Measurements from ENCODE around the gene CAMSAP1. TPM values are rescaled to one million over a fixed set of nuclear protein-coding genes. Genes with fewer than 3 reads are reported as not detected.

The CAMSAP1 gene
- total RNA-seq, 1 donor from 2014 or later, result 80.8 TPM

DNA sequence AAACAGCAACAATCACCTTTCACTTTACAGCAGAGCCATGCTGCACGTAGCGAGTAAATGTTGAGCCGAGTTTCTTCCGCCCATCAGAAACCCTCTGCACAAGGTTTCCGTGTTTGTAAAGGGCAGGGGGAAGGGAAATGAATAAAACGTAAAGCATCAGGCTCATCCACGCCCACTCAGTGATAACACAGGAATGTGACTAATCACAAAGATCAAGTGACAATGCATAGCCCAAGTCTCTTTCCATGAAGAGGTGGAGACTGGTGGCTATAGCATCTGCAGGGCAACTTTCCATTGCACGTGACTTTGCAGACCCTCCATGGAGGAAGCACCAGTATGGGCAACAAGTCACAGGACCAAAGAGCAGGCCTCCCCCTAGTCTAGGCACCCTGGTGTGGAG lies 56.6 kb downstream of the CAMSAP1 start:
- DNase-seq (ENCODE audit: low read depth, low spot score), result no peak
- H3K27ac Mint-ChIP-seq (ENCODE audit: unreplicated experiment), result no peak overlapping the region
- H3K36me3 Mint-ChIP-seq (ENCODE audit: low read depth), result peaks cover 18% of the 10 kb centered on the region
- no peaks in the 10 kb centered on the region for H3K27me3 Mint-ChIP-seq (ENCODE audit: low read depth)
- H3K9me3 Mint-ChIP-seq, result peaks cover 7% of the 10 kb centered on the region
- TF ChIP-seq, protein P1, sequence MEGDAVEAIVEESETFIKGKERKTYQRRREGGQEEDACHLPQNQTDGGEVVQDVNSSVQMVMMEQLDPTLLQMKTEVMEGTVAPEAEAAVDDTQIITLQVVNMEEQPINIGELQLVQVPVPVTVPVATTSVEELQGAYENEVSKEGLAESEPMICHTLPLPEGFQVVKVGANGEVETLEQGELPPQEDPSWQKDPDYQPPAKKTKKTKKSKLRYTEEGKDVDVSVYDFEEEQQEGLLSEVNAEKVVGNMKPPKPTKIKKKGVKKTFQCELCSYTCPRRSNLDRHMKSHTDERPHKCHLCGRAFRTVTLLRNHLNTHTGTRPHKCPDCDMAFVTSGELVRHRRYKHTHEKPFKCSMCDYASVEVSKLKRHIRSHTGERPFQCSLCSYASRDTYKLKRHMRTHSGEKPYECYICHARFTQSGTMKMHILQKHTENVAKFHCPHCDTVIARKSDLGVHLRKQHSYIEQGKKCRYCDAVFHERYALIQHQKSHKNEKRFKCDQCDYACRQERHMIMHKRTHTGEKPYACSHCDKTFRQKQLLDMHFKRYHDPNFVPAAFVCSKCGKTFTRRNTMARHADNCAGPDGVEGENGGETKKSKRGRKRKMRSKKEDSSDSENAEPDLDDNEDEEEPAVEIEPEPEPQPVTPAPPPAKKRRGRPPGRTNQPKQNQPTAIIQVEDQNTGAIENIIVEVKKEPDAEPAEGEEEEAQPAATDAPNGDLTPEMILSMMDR (conservative IDR thresholded peaks at IDR 0.05), result no peak
- H3K4me3 Mint-ChIP-seq, result no peak overlapping the region
- H3K4me1 Mint-ChIP-seq, result peaks cover 9% of the 10 kb centered on the region

DNA sequence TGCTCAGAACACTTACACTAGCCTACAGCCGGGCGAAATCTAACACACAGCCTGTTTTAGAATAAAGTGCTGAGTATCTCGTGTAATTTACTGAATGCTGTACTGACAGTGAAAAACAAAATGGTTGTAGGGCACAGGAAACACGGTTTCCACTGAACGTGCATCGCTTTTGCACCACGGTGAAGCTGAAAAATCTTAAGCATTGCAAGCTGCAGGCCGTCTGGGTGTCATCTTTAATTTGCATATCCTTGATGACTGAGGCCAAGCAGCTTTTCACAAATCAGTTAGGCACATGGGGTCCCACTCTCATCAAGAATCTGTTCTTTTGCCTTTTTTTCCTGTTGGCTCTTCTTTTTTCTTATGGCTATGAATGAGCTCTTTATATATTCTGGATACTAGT lies 58.2 kb downstream of the CAMSAP1 start:
- Mint-ChIP-seq H3K9me3 (peaks cover 22% of the 10 kb centered on the region), H3K27me3 (ENCODE audit: low read depth) (no peaks in the 10 kb centered on the region), H3K4me1 (peaks cover 9% of the 10 kb centered on the region), H3K36me3 (ENCODE audit: low read depth) (peaks cover 33% of the 10 kb centered on the region), H3K4me3 (no peak overlapping the region), H3K27ac (ENCODE audit: unreplicated experiment) (no peak overlapping the region)
- DNase-seq (ENCODE audit: low read depth, low spot score), result no peak
- TF ChIP-seq, protein P1 (conservative IDR thresholded peaks at IDR 0.05), result no peak

DNA sequence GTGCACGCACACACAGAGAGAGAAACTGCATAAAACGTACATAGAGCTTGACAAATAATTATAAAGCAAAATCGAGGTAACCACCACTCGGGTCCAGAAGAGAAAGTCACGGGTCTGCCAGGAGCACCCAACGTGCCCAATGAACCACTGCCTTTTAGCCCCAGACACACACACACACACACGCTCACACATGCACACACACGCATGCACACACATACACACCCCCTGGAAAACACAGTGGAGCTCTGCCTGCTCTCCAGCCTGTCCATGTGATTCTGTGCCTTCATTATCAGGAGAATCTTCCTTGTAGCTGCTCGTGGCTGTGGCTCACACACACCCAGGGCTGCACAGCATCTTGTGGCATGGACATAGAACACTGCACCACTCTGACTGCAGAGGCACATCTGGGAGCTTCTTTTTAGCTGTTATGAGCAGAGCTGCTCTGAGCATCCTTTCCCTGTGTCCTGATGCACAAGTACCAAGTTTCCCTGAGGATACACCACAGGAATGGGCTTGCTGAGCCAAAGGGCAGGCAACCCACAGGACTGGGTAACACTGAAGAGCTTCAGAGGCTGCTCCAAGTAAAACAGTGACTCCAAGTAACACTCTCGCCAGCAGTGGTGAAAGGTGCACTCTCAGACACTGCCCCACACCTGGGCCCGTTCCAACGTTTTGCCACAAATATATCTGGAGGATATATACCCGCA lies 58.9 kb downstream of the CAMSAP1 start:
- Mint-ChIP-seq H3K4me3 (no peak overlapping the region), H3K9me3 (peaks cover 26% of the 10 kb centered on the region), H3K27me3 (ENCODE audit: low read depth) (no peaks in the 10 kb centered on the region), H3K36me3 (ENCODE audit: low read depth) (peaks cover 38% of the 10 kb centered on the region), H3K4me1 (peaks cover 9% of the 10 kb centered on the region), H3K27ac (ENCODE audit: unreplicated experiment) (peak overlapping the region; percentile 70)
- no peak for DNase-seq (ENCODE audit: low read depth, low spot score)
- TF ChIP-seq, protein P1 (conservative IDR thresholded peaks at IDR 0.05), result no peak

DNA sequence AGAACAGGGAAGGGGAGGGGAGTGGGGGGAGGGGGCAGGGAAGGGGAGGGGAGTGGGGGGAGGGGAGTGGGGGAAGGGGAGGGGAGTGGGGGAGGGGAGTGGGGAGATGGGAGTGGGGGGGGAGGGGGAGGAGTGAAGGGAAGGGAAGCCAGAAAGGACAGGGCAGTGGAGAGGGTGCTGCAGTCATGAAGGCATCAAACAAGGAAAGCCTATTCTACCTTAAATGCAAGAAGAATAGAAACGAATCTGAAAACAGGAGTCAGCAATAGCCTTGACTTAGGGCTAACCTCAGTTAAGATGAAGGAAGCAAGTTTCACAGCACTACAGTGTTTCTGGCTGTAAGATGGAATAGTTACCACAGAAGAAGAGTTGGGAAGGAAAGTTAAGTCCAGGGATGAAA lies 59.5 kb downstream of the CAMSAP1 start:
- peaks cover 26% of the 10 kb centered on the region for H3K9me3 Mint-ChIP-seq
- no peaks in the 10 kb centered on the region for H3K27me3 Mint-ChIP-seq (ENCODE audit: low read depth)
- no peak for DNase-seq (ENCODE audit: low read depth, low spot score)
- TF ChIP-seq, protein P1 (conservative IDR thresholded peaks at IDR 0.05), result no peak
- no peak overlapping the region for H3K27ac Mint-ChIP-seq (ENCODE audit: unreplicated experiment)
- no peak overlapping the region for H3K4me3 Mint-ChIP-seq
- H3K36me3 Mint-ChIP-seq (ENCODE audit: low read depth), result peaks cover 41% of the 10 kb centered on the region
- peaks cover 9% of the 10 kb centered on the region for H3K4me1 Mint-ChIP-seq

DNA sequence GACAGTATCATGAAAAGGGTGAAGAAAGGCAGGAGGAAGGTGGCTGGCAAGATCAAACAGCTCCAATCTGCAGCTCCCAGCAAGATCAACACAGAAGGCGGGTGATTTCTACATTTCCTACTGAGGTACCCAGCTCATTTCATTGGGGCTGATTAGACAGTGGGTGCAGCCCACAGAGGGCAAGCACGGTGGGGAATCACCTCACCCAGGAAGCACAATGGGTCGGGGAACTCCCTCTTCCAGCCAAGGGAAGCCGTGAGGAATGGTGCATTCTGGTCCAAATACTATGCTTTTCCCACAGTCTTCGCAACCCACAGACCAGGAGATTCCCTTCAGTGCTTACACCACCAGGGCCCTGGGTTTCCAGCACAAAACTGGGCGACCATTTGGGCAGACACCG lies 66.8 kb downstream of the CAMSAP1 start:
- Mint-ChIP-seq H3K27ac (ENCODE audit: unreplicated experiment) (no peak overlapping the region), H3K9me3 (peaks cover 17% of the 10 kb centered on the region), H3K36me3 (ENCODE audit: low read depth) (peaks cover 32% of the 10 kb centered on the region), H3K4me1 (no peaks in the 10 kb centered on the region), H3K27me3 (ENCODE audit: low read depth) (no peaks in the 10 kb centered on the region), H3K4me3 (no peak overlapping the region)
- TF ChIP-seq, protein P1 (conservative IDR thresholded peaks at IDR 0.05), result no peak
- DNase-seq (ENCODE audit: low read depth, low spot score), result no peak
